K562 (cell line): ENCODE results near the gene OSBPL3. TPM values are rescaled to one million over a fixed set of nuclear protein-coding genes. Genes with fewer than 3 reads are reported as not detected.

Experiments used
- ARID3A ChIP-seq: IDR thresholded peaks from 2 replicates; pipeline ENCODE4 v1.6.1; 2012; ENCODE audit warnings: low read depth, low read length, improper control_type of control experiment, borderline replicate concordance
- BACH1 ChIP-seq: fragments of 200-800 bp; sonication (Bioruptor generic); IDR thresholded peaks from 2 replicates; pipeline ENCODE4 v1.6.1; 2016; ENCODE audit warnings: missing genetic modification characterization, missing compliant biosample characterization
- BCLAF1 ChIP-seq, 2 experiments: fragments of 450-650 bp in 1 of 2; IDR thresholded peaks; 2 replicates each; pipeline ENCODE4 v1.6.1; 2011 to 2017; ENCODE audit warnings: low read depth in 2 of 2, antibody characterized with exemption in 1 of 2, borderline replicate concordance in 1 of 2, low read length in 1 of 2, mild to moderate bottlenecking in 1 of 2, mixed read lengths in 1 of 2; ENCODE audit not compliant: control insufficient read depth in 1 of 2
- BHLHE40 ChIP-seq: IDR thresholded peaks from 2 replicates; pipeline ENCODE4 v1.6.1; 2011; ENCODE audit warnings: low read length, improper control_type of control experiment
- CBFA2T2 ChIP-seq: fragments of 450-650 bp; conservative IDR thresholded peaks from 2 replicates; pipeline ENCODE4 v1.6.1; 2017; ENCODE audit warnings: mild to moderate bottlenecking
- CBFA2T3 ChIP-seq: fragments of 450-650 bp; IDR thresholded peaks from 2 replicates; pipeline ENCODE4 v1.6.1; 2017
- CTCF ChIP-seq, 3 experiments: IDR thresholded peaks in 2 of 3; conservative IDR thresholded peaks in 1 of 3; 2 replicates each; pipeline ENCODE4 v1.5.1; 2011 to 2012; ENCODE audit warnings: low read length in 3 of 3, mild to moderate bottlenecking in 3 of 3, control low read depth in 2 of 3, improper control_type of control experiment in 1 of 3, inconsistent platforms in 1 of 3, low read depth in 1 of 3, mixed read lengths in 1 of 3, moderate library complexity in 1 of 3; ENCODE audit not compliant: insufficient read depth in 2 of 3
- EWSR1 ChIP-seq: fragments of 450-650 bp; IDR thresholded peaks from 2 replicates; pipeline ENCODE4 v1.6.1; 2018; ENCODE audit warnings: borderline replicate concordance, mild to moderate bottlenecking, low read depth, moderate library complexity; ENCODE audit not compliant: partially characterized antibody
- KHSRP ChIP-seq: fragments of 450-650 bp; IDR thresholded peaks from 2 replicates; pipeline ENCODE4 v1.6.1; 2017
- PKNOX1 ChIP-seq: fragments of 450-650 bp; IDR thresholded peaks from 2 replicates; pipeline ENCODE4 v1.6.1; 2016
- POLR2AphosphoS5 ChIP-seq: IDR thresholded peaks from 2 replicates; pipeline ENCODE4 v1.6.1; 2011; ENCODE audit warnings: mild to moderate bottlenecking, low read depth, low read length, moderate library complexity; ENCODE audit not compliant: control insufficient read depth, insufficient read depth
- RFX1 ChIP-seq: fragments of 450-650 bp; IDR thresholded peaks from 2 replicates; pipeline ENCODE4 v1.6.1; 2016; ENCODE audit warnings: mild to moderate bottlenecking, moderate library complexity
- SMC3 ChIP-seq: conservative IDR thresholded peaks from 2 replicates; pipeline ENCODE4 v1.6.1; 2011; ENCODE audit warnings: low read depth, low read length, improper control_type of control experiment; ENCODE audit not compliant: insufficient read depth
- ZNF280A ChIP-seq: fragments of 450-650 bp; IDR thresholded peaks from 2 replicates; pipeline ENCODE4 v1.6.1; 2018; ENCODE audit warnings: mild to moderate bottlenecking, low read depth; ENCODE audit not compliant: partially characterized antibody
- ZNF398 ChIP-seq: fragments of 250-450 bp; sonication (Bioruptor Pico); IDR thresholded peaks from 2 replicates; pipeline ENCODE4 v1.8.0; 2021; ENCODE audit warnings: moderate library complexity, mild to moderate bottlenecking, inconsistent platforms
- ZNF444 ChIP-seq: fragments of 250-450 bp; sonication (Bioruptor Pico); IDR thresholded peaks from 2 replicates; pipeline ENCODE4 v1.4.0; 2020; ENCODE audit warnings: mild to moderate bottlenecking, moderate library complexity
- polyA plus RNA-seq, 8 experiments: library from polyadenylated mRNA; depleted of rRNA in 4 of 8; stranded (reverse) in 5 of 8; unstranded in 3 of 8; fragments of >200 nt; fragmentation: Nextera tagmentation in 2 of 8; fragmentation: Illumina TruSeq in 1 of 8; extraction: Ambion mirVana in 2 of 8; extraction: Trizol in 1 of 8; gene quantifications; 2 replicates each; pipeline versions ENCODE4 v1.2.1 to v1.2.3, GENCODE V29; 2011 to 2014; ENCODE audit warnings: inconsistent platforms in 1 of 8, missing spikeins in 1 of 8
- total RNA-seq, 7 experiments: library from RNA; depleted of rRNA in 6 of 7; stranded (reverse); fragments of >200 nt in 6 of 7; fragmentation: Illumina TruSeq in 2 of 7; extraction: Trizol in 2 of 7; gene quantifications; 2 replicates each; pipeline versions ENCODE4 v1.2.1 to v1.2.3, GENCODE V29; 2011 to 2021; ENCODE audit warnings: low replicate concordance in 1 of 7

The OSBPL3 gene
- total and polyA plus RNA-seq, 9 of the 15 experiments (the other 6 are each of a cell fraction or from before 2014, with no cell fraction given): 4.8 to 37.2 (median 26.5) TPM

GRCh38 chr7:24979470-24979862 lies 512 bp downstream of the OSBPL3 start (continued):
- TF ChIP-seq ZNF444 (CRISPR knock-in tag) (no peak), KHSRP (no peak), SMC3 (peak; percentile 29; the same call in 1 of the 2 replicates), CBFA2T2 (no peak), RFX1 (no peak), CBFA2T3 (no peak; the same call in 1 of the 2 replicates), ZNF280A (no peak), CTCF (IDR thresholded peaks at IDR 0.05 in 2 of 3, conservative IDR thresholded peaks at IDR 0.05 in 1 of 3; ENCODE audit: insufficient read depth in 2 of 3, low read depth in 1 of 3, low read length in 3 of 3) (peak; percentile 62 to 98 (median 77)), BCLAF1 (IDR thresholded peaks at IDR 0.05; ENCODE audit: borderline replicate concordance in 1 of 2, control insufficient read depth in 1 of 2, low read depth in 2 of 2, low read length in 1 of 2) (0 out of 4 replicates have a peak, but pooled peaks of 1 of the 2 experiments have one; percentile 46), ZNF398 (CRISPR knock-in tag) (no peak), BACH1 (tag) (no peak), POLR2AphosphoS5 (peak; percentile 73; the same call in 1 of the 2 replicates), PKNOX1 (no peak), EWSR1 (no peak), BHLHE40 (no peak; the same call in 1 of the 2 replicates), ARID3A (no peak)
